Stomach (tissue), 9 donors: ENCODE results near the gene FERD3L. TPM values are rescaled to one million over a fixed set of nuclear protein-coding genes. Genes with fewer than 3 reads are reported as not detected.

ENCODE experiments used
- DNase-seq, 2 donors: peaks; one replicate each; pipeline versions ENCODE4 v3.0.0 to v3.0.0-alpha.2; 2013 to 2019
- H3K27ac ChIP-seq, 5 donors: fragments of 200-600 bp in 4 of 5; sonication (generic) in 4 of 5; one replicate each; pipeline ENCODE4 v1.5.1; 2013 to 2019; ENCODE audit warnings: mild to moderate bottlenecking in 1 of 5, moderate library complexity in 1 of 5
- H3K27me3 ChIP-seq, 3 donors: fragments of 200-600 bp; sonication (generic); one replicate each; pipeline ENCODE4 v1.5.1; 2017 to 2019; ENCODE audit warnings: mixed run types in 1 of 3
- H3K36me3 ChIP-seq, 4 donors: fragments of 200-600 bp; sonication (generic); 1 replicate in 3 of 4; 2 replicates in 1 of 4; pipeline ENCODE4 v1.5.1; 2016 to 2019
- H3K4me1 ChIP-seq, 4 donors: fragments of 200-600 bp; sonication (generic); one replicate each; pipeline ENCODE4 v1.5.1; 2016 to 2019
- H3K4me3 ChIP-seq, 4 donors: fragments of 200-600 bp; sonication (generic) in 3 of 4; one replicate each; pipeline ENCODE4 v1.5.1; 2016 to 2019; ENCODE audit warnings: mild to moderate bottlenecking in 1 of 4
- H3K9me3 ChIP-seq, 4 donors: fragments of 200-600 bp; sonication (generic); one replicate each; pipeline ENCODE4 v1.5.1; 2016 to 2019
- CTCF ChIP-seq, 7 experiments: fragments of 450-650 bp in 4 of 7; fragments of 200-600 bp in 3 of 7; sonication (generic) in 3 of 7; IDR thresholded peaks; one replicate each; pipeline ENCODE4 v1.5.1; 2016 to 2019; ENCODE audit warnings: antibody characterized with exemption in 7 of 7, control low read depth in 2 of 7, mild to moderate bottlenecking in 1 of 7
- EP300 ChIP-seq: sonication (generic); formaldehyde crosslinking; IDR thresholded peaks from one replicate; pipeline ENCODE4 v1.6.1; 2017; ENCODE audit warnings: antibody characterized with exemption
- POLR2A ChIP-seq, 4 donors: fragments of 450-650 bp; IDR thresholded peaks; one replicate each; pipeline ENCODE4 v1.6.1; 2016; ENCODE audit warnings: antibody characterized with exemption in 4 of 4, control low read depth in 2 of 4, mild to moderate bottlenecking in 1 of 4, moderate library complexity in 1 of 4
- POLR2AphosphoS5 ChIP-seq, 3 donors: sonication (generic); formaldehyde crosslinking; IDR thresholded peaks; one replicate each; pipeline ENCODE4 v1.6.1; 2016; ENCODE audit warnings: antibody characterized with exemption in 3 of 3
- WGBS, 5 donors: extraction: QIAGEN DNeasy Blood & Tissue Kit in 3 of 5; methylation state at CpG; one replicate each; pipeline versions ENCODE4 v1.1.5 to v1.1.7; 2013 to 2018; 5-methylcytosine and 5-hydroxymethylcytosine counted together
- intact Hi-C: fragments of 100-400 bp; cut with DNase I; formaldehyde crosslinking; loops from one replicate; pipeline ENCODE4 v1.15.1; 2023; ENCODE audit warnings: low total_unique reads
- polyA plus RNA-seq, 3 donors: library from polyadenylated mRNA; stranded (reverse); fragments of 200-250 nt; gene quantifications; one replicate each; pipeline ENCODE4 v1.2.3, GENCODE V29; 2013
- total RNA-seq, 5 donors: library from RNA; depleted of rRNA; stranded (reverse); fragments of >200 nt; gene quantifications; one replicate each; pipeline versions ENCODE4 v1.1.0 to v1.2.3, GENCODE V29; 2014 to 2016
- donor health status: healthy with polysubstance abuse.
- donor health status: Bipolar disorder and iron deficiency.
- donor health status: healthy.

The FERD3L gene
- total and polyA plus RNA-seq, 8 donors, result not detected

- H3K27ac ChIP-seq, result peak overlapping the region in 3 of 5 donors; percentile 55 to 81 (median 61)
- H3K4me1 ChIP-seq, result peaks cover 4 to 26% (median 22%) of the 10 kb centered on the region in 4 donors
- H3K9me3 ChIP-seq, result peaks cover 0 to 4% (median 0%) of the 10 kb centered on the region in 4 donors
- TF ChIP-seq CTCF (IDR thresholded peaks at IDR 0.05), result no peak
- TF ChIP-seq POLR2AphosphoS5 (IDR thresholded peaks at IDR 0.05), result no peak
- TF ChIP-seq POLR2A (IDR thresholded peaks at IDR 0.05), result no peak
- no peak for TF ChIP-seq EP300
- DNase-seq, result peak in 1 of 2 donors; percentile 31
- H3K4me3 ChIP-seq, result peak overlapping the region; percentile 40 to 44 (median 42)
- 5 to 8% (median 6%) methylated on average over 33 to 49 of the region's 49 CpGs for WGBS, 5 donors
- peaks cover 0 to 99% (median 58%) of the 10 kb centered on the region in 3 donors for H3K27me3 ChIP-seq
- no peaks in the 10 kb centered on the region for H3K36me3 ChIP-seq
- intact Hi-C loops, result no loop called here
Measured at GRCh38 chr7:19106241-19107080, 38.8 kb downstream of the FERD3L start.

GRCh38 chr7:19105546-19105945 lies 39.7 kb downstream of the FERD3L start:
- Histone ChIP-seq H3K27me3 (peaks cover 0 to 96% (median 50%) of the 10 kb centered on the region in 3 donors), H3K36me3 (no peaks in the 10 kb centered on the region), H3K4me3 (peak overlapping the region in 1 of 4 donors; percentile 43), H3K9me3 (peaks cover 0 to 4% (median 0%) of the 10 kb centered on the region in 4 donors), H3K27ac (peak overlapping the region in 1 of 5 donors; percentile 81), H3K4me1 (peaks cover 4 to 26% (median 22%) of the 10 kb centered on the region in 4 donors)
- whole genome bisulfite sequencing, 5 donors, result 14 to 38% (median 21%) methylated on average over 4 of the region's 4 CpGs
- no peak for DNase-seq
- intact Hi-C loops, result no loop called here
- TF ChIP-seq POLR2A (IDR thresholded peaks at IDR 0.05) (no peak), CTCF (IDR thresholded peaks at IDR 0.05) (no peak), POLR2AphosphoS5 (IDR thresholded peaks at IDR 0.05) (no peak), EP300 (no peak)

GRCh38 chr7:19104811-19105210 lies 40.4 kb downstream of the FERD3L start:
- H3K27ac ChIP-seq, result no peak overlapping the region
- H3K36me3 ChIP-seq, result no peaks in the 10 kb centered on the region
- TF ChIP-seq POLR2A (IDR thresholded peaks at IDR 0.05), result no peak
- no peak for TF ChIP-seq CTCF (IDR thresholded peaks at IDR 0.05)
- TF ChIP-seq POLR2AphosphoS5 (IDR thresholded peaks at IDR 0.05), result no peak
- TF ChIP-seq EP300, result no peak
- H3K4me3 ChIP-seq, result no peak overlapping the region
- peaks cover 0 to 4% (median 0%) of the 10 kb centered on the region in 4 donors for H3K9me3 ChIP-seq
- peaks cover 4 to 26% (median 22%) of the 10 kb centered on the region in 4 donors for H3K4me1 ChIP-seq
- intact Hi-C loops, result no loop called here
- H3K27me3 ChIP-seq, result peaks cover 0 to 88% (median 42%) of the 10 kb centered on the region in 3 donors
- no peak for DNase-seq
- 39 to 60% (median 51%) methylated on average over 4 of the region's 4 CpGs for WGBS, 5 donors

GRCh38 chr7:19102884-19103283 lies 42.3 kb downstream of the FERD3L start:
- H3K4me3 ChIP-seq, result no peak overlapping the region
- peaks cover 0 to 69% (median 23%) of the 10 kb centered on the region in 3 donors for H3K27me3 ChIP-seq
- H3K27ac ChIP-seq, result no peak overlapping the region
- TF ChIP-seq EP300 (no peak), POLR2AphosphoS5 (IDR thresholded peaks at IDR 0.05) (no peak), POLR2A (IDR thresholded peaks at IDR 0.05) (no peak), CTCF (IDR thresholded peaks at IDR 0.05) (no peak)
- peaks cover 0 to 21% (median 20%) of the 10 kb centered on the region in 4 donors for H3K4me1 ChIP-seq
- H3K9me3 ChIP-seq, result peaks cover 0 to 4% (median 0%) of the 10 kb centered on the region in 4 donors
- DNase-seq, result no peak
- intact Hi-C loops, result no loop called here
- 67 to 87% (median 75%) methylated on average over 4 of the region's 4 CpGs for WGBS, 5 donors
- no peaks in the 10 kb centered on the region for H3K36me3 ChIP-seq
